MCF 10A (cell line): ENCODE results near the gene TSTD1. TPM values are rescaled to one million over a fixed set of nuclear protein-coding genes. Genes with fewer than 3 reads are reported as not detected.

Source experiments
- BruUV-seq: library from RNA; stranded (reverse); fragments of 400-500 nt; replicated peaks from 2 replicates; lab custom pipeline; 2021; lab: Mats Ljungman, UMichigan
- CTCF ChIA-PET: fragments of 300-600 bp; sonication (Branson Sonifier 250); formaldehyde crosslinking; extraction: SDS; loops from one replicate; lab custom pipeline; 2021; ENCODE audit warnings: antibody characterized with exemption, inconsistent platforms; lab: Yijun Ruan, JAX
- POLR2A ChIA-PET: fragments of 300-600, 350-650 bp; sonication (Branson Sonifier 250); formaldehyde crosslinking; extraction: SDS; loops from one replicate; lab custom pipeline; 2020; ENCODE audit warnings: antibody characterized with exemption, inconsistent platforms; lab: Yijun Ruan, JAX
- DNase-seq: peaks from one replicate; pipeline ENCODE4 v3.0.0-alpha.2; 2018; ENCODE audit not compliant: unreplicated experiment
- H3K27ac Mint-ChIP-seq: one replicate; pipeline ENCODE4 v1.8.0; 2022; ENCODE audit warnings: mild to moderate bottlenecking, low read depth, mixed read lengths; ENCODE audit not compliant: unreplicated experiment
- H3K27me3 Mint-ChIP-seq: one replicate; pipeline ENCODE4 v1.8.0; 2022; ENCODE audit warnings: mixed read lengths; ENCODE audit not compliant: insufficient read depth, unreplicated experiment
- H3K36me3 Mint-ChIP-seq: one replicate; pipeline ENCODE4 v1.8.0; 2022; ENCODE audit warnings: mild to moderate bottlenecking, moderate library complexity, mixed read lengths; ENCODE audit not compliant: insufficient read depth, unreplicated experiment
- H3K4me1 Mint-ChIP-seq: one replicate; pipeline ENCODE4 v1.8.0; 2022; ENCODE audit warnings: mixed read lengths; ENCODE audit not compliant: insufficient read depth, unreplicated experiment
- H3K4me3 Mint-ChIP-seq: one replicate; pipeline ENCODE4 v1.8.0; 2022; ENCODE audit warnings: mild to moderate bottlenecking, moderate library complexity, mixed read lengths; ENCODE audit not compliant: unreplicated experiment
- H3K9me3 Mint-ChIP-seq: one replicate; pipeline ENCODE4 v1.8.0; 2022; ENCODE audit warnings: mixed read lengths; ENCODE audit not compliant: unreplicated experiment
- intact Hi-C: fragments of 100-400 bp; cut with micrococcal nuclease; formaldehyde crosslinking; loops from 2 replicates; pipeline ENCODE4 v1.14.1; 2022
- total RNA-seq: library from RNA; stranded (reverse); gene quantifications from 2 replicates; pipeline ENCODE4 v1.2.3, GENCODE V29; 2022
- TF ChIP-seq, protein P1 (sequence below): fragments of 200-600 bp; IDR thresholded peaks from one replicate; pipeline ENCODE4 v1.8.0; 2022; ENCODE audit warnings: antibody characterized with exemption, mild to moderate bottlenecking; ENCODE audit not compliant: unreplicated experiment

Gene TSTD1
- total RNA-seq, 1 experiment from 2014 or later: 35.2 TPM

DNA sequence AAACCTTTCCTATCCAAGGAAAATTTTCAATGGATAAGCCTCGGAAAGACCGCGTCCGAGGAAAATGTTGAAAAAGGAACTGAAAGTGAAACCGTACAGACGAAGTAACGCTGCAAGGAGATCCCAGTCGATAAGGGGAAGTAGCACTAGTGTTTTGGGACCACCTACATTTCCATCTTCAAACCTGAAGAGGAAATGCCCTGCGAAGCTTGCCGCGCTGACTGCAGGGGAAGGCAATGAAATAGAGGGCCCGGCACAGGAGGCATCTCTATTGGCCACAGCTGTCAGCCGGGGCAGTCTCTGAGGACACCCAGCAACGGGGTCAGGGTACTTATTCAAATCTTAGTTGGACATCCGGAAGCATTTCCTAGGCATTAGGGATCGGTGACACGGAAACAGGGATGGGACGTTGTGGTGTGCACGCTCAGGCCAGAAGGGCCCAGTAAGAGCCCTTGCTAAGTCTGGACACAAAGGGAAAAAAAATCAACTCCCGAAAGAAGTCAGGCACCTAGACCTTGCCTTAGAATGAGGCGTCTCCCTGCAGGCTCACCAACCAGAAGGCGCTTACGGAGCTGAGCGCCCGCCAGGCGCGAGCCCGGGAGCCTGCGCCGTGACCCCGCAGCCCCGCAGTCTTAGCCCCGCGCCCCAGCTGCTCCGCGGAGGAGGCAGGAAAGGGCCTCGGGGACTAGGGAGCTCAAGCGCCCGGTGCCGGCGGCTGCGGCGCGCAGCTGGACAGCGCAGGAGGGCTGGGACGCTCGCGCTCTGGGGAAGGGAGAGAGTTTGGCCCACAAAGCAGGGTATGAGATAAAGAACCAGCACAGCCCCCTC, 6.4 kb upstream of the TSTD1 start:
- ChIA-PET POLR2A (interaction anchor here (0.6 to 7.3 kb wide), 43 partner anchors 9 to 703 kb away, joined by 3 to 371 read pairs (median 7); partner anchors contain the start of genes DEDD, F11R, KLHDC9 and NDUFS2), CTCF (interaction anchor here (0.5 to 5.0 kb wide), 30 partner anchors 10 to 788 kb away, joined by 3 to 58 read pairs (median 4); partner anchors contain the start of genes F11R, KLHDC9, NIT1 and PFDN2)
- peaks cover 18% of the 10 kb centered on the region for H3K4me1 Mint-ChIP-seq
- peak; percentile 66 for DNase-seq
- H3K27me3 Mint-ChIP-seq: no peaks in the 10 kb centered on the region
- peaks cover 18% of the 10 kb centered on the region for H3K36me3 Mint-ChIP-seq
- TF ChIP-seq, protein P1, sequence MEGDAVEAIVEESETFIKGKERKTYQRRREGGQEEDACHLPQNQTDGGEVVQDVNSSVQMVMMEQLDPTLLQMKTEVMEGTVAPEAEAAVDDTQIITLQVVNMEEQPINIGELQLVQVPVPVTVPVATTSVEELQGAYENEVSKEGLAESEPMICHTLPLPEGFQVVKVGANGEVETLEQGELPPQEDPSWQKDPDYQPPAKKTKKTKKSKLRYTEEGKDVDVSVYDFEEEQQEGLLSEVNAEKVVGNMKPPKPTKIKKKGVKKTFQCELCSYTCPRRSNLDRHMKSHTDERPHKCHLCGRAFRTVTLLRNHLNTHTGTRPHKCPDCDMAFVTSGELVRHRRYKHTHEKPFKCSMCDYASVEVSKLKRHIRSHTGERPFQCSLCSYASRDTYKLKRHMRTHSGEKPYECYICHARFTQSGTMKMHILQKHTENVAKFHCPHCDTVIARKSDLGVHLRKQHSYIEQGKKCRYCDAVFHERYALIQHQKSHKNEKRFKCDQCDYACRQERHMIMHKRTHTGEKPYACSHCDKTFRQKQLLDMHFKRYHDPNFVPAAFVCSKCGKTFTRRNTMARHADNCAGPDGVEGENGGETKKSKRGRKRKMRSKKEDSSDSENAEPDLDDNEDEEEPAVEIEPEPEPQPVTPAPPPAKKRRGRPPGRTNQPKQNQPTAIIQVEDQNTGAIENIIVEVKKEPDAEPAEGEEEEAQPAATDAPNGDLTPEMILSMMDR: no peak
- peak overlapping the region; percentile 99 for H3K27ac Mint-ChIP-seq
- H3K4me3 Mint-ChIP-seq: peak overlapping the region; percentile 93
- peaks cover 10% of the 10 kb centered on the region for H3K9me3 Mint-ChIP-seq
- BruUV-seq: TSS peak; percentile 67
- intact Hi-C loops: loop anchor here (1.0 to 10.0 kb wide), 3 partner anchors 52 to 90 kb away; partner anchors contain the start of gene DEDD

DNA sequence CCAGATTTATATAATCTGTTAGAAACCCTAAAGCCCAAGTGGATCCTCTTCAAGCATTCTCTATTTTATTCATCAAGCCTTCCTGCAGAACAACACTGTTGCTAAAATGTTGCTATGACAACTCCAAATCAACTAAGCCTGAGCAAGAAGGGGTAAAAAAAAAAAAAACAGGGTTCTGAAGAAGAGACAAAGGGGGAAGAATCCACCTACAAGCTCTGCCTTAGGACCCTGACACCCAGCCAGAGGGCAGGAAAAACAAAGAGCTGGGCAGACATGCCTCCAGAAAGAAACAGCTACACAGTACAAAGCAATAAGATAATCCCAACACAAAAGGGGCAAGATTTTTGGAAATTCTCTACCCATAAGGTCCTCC, 5.8 kb upstream of the TSTD1 start:
- POLR2A ChIA-PET: interaction anchor here (0.6 to 7.3 kb wide), 22 partner anchors 10 to 269 kb away, joined by 3 to 371 read pairs (median 16); partner anchors contain the start of genes DEDD, F11R, KLHDC9 and PPOX
- BruUV-seq: no TSS peak
- no peak for DNase-seq
- H3K4me1 Mint-ChIP-seq: peaks cover 18% of the 10 kb centered on the region
- intact Hi-C loops: loop anchor here (10.0 kb wide), 1 partner anchor 90 kb away; the partner anchor contains the start of gene DEDD
- peak overlapping the region; percentile 93 for H3K4me3 Mint-ChIP-seq
- peaks cover 10% of the 10 kb centered on the region for H3K9me3 Mint-ChIP-seq
- peak overlapping the region; percentile 99 for H3K27ac Mint-ChIP-seq
- TF ChIP-seq, protein P1: no peak
- CTCF ChIA-PET: interaction anchor here (0.5 to 5.0 kb wide), 21 partner anchors 11 to 787 kb away, joined by 3 to 58 read pairs (median 4); partner anchors contain the start of genes F11R, KLHDC9, NIT1 and PFDN2
- H3K27me3 Mint-ChIP-seq: no peaks in the 10 kb centered on the region
- peaks cover 24% of the 10 kb centered on the region for H3K36me3 Mint-ChIP-seq

DNA sequence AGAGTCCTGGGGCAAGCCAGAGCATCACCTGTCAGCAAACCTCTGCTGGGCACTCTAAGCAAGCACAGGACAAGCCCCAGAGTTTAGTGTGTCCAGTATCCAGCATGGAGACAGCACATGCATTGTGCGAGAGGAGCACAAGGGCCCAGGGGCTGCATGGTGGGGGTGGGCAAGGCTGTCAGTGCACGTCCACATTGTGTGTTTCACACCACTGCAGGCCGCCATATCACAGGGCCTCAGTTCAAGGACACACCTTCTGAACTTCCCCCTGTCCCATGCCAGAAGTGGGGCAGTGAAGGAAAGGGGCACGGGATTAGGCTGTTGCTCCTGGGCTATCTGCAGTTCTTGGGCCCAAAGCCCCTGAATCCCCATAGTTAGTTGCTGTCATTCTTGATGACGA, 782 bp upstream of the TSTD1 start:
- Mint-ChIP-seq H3K27me3 (no peaks in the 10 kb centered on the region), H3K9me3 (no peaks in the 10 kb centered on the region), H3K4me3 (peak overlapping the region; percentile 81), H3K4me1 (peaks cover 23% of the 10 kb centered on the region), H3K27ac (no peak overlapping the region), H3K36me3 (peaks cover 33% of the 10 kb centered on the region)
- ChIA-PET CTCF (interaction anchor here (0.6 to 7.0 kb wide), 14 partner anchors 12 to 781 kb away, joined by 3 to 89 read pairs (median 4); partner anchors contain the start of genes ARHGAP30, DEDD and KLHDC9), POLR2A (interaction anchor here (0.7 to 4.5 kb wide), 13 partner anchors 14 to 114 kb away, joined by 3 to 107 read pairs (median 4); partner anchors contain the start of genes DEDD, F11R, KLHDC9 and NIT1)
- TF ChIP-seq, protein P1: no peak
- no TSS peak for BruUV-seq
- no peak for DNase-seq
- intact Hi-C loops: no loop called here
